Brain microvascular endothelial cell (primary cell): ENCODE results near the gene HOXB4.

Source experiments
- DNase-seq: peaks from one replicate; pipeline ENCODE4 v3.0.0-alpha.2; 2020
- H3K27ac ChIP-seq: fragments of 250-450 bp; sonication (Bioruptor Pico); 2 replicates; pipeline ENCODE4 v1.5.1; 2020; ENCODE audit warnings: mild to moderate bottlenecking, moderate library complexity
- H3K27me3 ChIP-seq: fragments of 250-450 bp; sonication (Bioruptor Pico); replicated peaks from 2 replicates; pipeline ENCODE4 v1.5.1; 2020; ENCODE audit warnings: mild to moderate bottlenecking
- H3K36me3 ChIP-seq: fragments of 250-450 bp; sonication (Bioruptor Pico); replicated peaks from 2 replicates; pipeline ENCODE4 v1.5.1; 2020; ENCODE audit warnings: mild to moderate bottlenecking
- H3K4me3 ChIP-seq: 2 replicates; pipeline ENCODE4 v1.5.1; 2011; ENCODE audit warnings: low read depth, mild to moderate bottlenecking, control low read depth, low read length, moderate library complexity
- CTCF ChIP-seq: IDR thresholded peaks from 2 replicates; pipeline ENCODE4 v1.5.1; 2011; ENCODE audit warnings: low read depth, mild to moderate bottlenecking, moderate library complexity, low read length, control low read depth, inconsistent platforms; ENCODE audit errors: missing control alignments
- in situ Hi-C: cut with HindIII; loops from 2 replicates; pipeline ENCODE4 v1.10.0; 2017; ENCODE audit warnings: low sequenced_read_pairs, low pct_ligation_motif_present

HOXB4 gene

GRCh38 chr17:48545539-48545938 is 32.6 kb downstream of the HOXB4 start:
- H3K27ac ChIP-seq: no peak overlapping the region
- in situ Hi-C loops: no loop called here

GRCh38 chr17:48545022-48545375 is 33.2 kb downstream of the HOXB4 start, which contains the start of gene HOXB2:
Gene HOXB2, minus strand, starts transcription at chr17:48545109. Its CDS starts 198 bp downstream, at chr17:48544911.
- TF ChIP-seq CTCF: no peak
- peak within 1 kb of the TSS; percentile 75 for H3K4me3 ChIP-seq
- peaks cover 91% of the 10 kb centered on the region for H3K27me3 ChIP-seq
- no peak for DNase-seq
- in situ Hi-C loops: no loop called here
- H3K36me3 ChIP-seq: no peaks in the 10 kb centered on the region
- no peak within 1 kb of the TSS for H3K27ac ChIP-seq

More at GRCh38 chr17:48545539-48545938, 32.6 kb downstream of the HOXB4 start:
- Histone ChIP-seq H3K27me3 (peaks cover 91% of the 10 kb centered on the region), H3K36me3 (no peaks in the 10 kb centered on the region), H3K4me3 (no peak overlapping the region)
- no peak for DNase-seq
- TF ChIP-seq CTCF: no peak

DNA sequence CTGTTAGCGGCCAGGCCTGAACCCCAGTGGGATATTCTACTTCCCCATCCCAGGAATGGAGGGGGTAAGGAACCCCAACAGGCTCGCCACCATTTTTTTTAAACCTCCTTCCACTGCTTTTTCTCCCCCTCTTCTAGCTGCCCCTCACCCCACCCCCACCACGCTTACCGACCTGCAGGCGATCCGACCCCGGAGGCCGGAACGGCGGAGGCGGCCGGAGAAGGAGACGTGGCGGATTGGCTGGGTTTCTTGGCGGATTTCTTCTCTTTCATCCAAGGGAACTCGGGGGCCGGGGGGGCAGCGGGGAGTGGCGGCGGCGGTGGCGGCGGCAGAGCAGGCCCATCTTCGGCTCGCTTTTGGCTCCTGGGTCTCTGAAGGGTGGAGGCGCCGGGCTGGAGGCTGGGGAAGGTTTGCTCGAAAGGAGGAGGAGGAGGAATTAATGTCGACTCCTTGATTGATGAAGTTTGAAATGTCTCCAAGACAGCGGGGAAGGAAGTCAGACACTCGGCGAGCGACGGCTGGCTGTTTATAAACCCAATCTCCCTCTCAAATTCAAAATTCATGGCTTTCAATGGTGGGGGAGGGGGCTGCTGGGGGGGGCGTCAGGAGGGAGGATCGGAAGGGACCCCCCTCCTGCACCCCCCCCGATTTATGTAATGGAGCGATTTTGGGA is 33.7 kb downstream of the HOXB4 start:
- no peak for TF ChIP-seq CTCF
- no peak for DNase-seq
- no peaks in the 10 kb centered on the region for H3K36me3 ChIP-seq
- H3K27ac ChIP-seq: no peak overlapping the region
- H3K4me3 ChIP-seq: peak overlapping the region; percentile 75
- H3K27me3 ChIP-seq: peaks cover 89% of the 10 kb centered on the region
- in situ Hi-C loops: no loop called here

- TF ChIP-seq CTCF: no peak
- no peak for DNase-seq
- no peaks in the 10 kb centered on the region for H3K36me3 ChIP-seq
- no peak overlapping the region for H3K27ac ChIP-seq
- H3K4me3 ChIP-seq: peak overlapping the region; percentile 75
- in situ Hi-C loops: no loop called here
- peaks cover 87% of the 10 kb centered on the region for H3K27me3 ChIP-seq
These were observed 34.2 kb downstream of the HOXB4 start for GRCh38 chr17:48543854-48544348.

- TF ChIP-seq CTCF: no peak
- peak; percentile 4 for DNase-seq
- peaks cover 81% of the 10 kb centered on the region for H3K27me3 ChIP-seq
These were observed 34.9 kb downstream of the HOXB4 start for GRCh38 chr17:48543107-48543853.

More at GRCh38 chr17:48543107-48543853, 34.9 kb downstream of the HOXB4 start:
- Histone ChIP-seq H3K27ac (no peak overlapping the region), H3K4me3 (peak overlapping the region; percentile 75), H3K36me3 (no peaks in the 10 kb centered on the region)
- in situ Hi-C loops: no loop called here
